ENCODE results near the gene KIRREL1.

KIRREL1 gene

DNA sequence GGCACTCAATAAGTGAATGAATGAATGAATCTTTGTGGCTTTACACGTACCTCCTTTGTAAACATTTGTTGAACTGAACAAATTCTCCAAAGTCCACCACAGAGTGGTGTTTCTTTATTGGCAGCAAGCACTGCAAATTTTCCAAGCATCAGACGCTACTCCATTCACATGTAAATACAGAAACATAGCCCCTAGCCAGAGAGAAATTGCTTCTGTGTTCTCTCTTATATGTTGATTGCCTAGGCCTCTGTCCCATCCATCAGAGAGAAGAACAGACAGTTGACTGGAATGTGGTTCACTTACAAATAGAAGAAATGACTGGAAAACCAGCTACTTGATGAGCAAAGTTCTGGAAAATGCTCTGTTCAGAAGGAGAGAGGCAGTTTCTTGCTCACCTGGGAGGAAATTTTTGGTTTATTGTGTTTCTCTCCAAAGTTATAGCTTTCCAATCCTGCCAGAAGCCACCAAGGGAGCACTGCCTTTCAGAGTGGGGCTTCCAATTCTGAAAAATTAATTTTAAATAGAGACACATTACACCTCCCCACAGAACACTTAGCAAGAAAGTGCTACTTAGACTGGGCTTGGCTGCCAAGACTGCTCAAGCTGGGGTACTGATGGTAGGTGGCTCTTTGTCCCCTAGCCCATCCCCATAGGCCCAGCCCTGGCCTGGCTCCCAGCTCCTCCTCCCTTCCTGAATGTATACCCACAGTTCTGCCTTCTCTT, 18.1 kb upstream of the KIRREL1 start:
- no peak for DNase-seq

DNA sequence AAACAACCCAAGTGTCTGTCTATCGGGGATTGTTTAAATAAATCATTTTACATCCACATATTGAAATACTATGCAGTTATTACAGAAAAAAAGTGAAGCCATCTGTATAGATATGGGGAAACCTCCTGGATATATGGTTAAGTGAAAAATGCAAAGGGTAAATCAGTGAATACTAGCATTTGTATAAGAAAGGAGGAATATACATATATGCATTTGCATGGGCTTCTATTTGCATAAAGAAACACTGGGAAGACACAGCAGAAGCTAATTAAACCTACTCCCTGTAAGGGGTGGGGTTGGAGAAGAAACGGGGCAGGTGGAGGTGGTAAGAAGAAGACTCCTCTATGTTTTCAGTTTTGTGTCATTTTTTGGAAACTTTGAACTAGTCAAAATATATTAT, 16.6 kb upstream of the KIRREL1 start:
- no peak for DNase-seq

DNA sequence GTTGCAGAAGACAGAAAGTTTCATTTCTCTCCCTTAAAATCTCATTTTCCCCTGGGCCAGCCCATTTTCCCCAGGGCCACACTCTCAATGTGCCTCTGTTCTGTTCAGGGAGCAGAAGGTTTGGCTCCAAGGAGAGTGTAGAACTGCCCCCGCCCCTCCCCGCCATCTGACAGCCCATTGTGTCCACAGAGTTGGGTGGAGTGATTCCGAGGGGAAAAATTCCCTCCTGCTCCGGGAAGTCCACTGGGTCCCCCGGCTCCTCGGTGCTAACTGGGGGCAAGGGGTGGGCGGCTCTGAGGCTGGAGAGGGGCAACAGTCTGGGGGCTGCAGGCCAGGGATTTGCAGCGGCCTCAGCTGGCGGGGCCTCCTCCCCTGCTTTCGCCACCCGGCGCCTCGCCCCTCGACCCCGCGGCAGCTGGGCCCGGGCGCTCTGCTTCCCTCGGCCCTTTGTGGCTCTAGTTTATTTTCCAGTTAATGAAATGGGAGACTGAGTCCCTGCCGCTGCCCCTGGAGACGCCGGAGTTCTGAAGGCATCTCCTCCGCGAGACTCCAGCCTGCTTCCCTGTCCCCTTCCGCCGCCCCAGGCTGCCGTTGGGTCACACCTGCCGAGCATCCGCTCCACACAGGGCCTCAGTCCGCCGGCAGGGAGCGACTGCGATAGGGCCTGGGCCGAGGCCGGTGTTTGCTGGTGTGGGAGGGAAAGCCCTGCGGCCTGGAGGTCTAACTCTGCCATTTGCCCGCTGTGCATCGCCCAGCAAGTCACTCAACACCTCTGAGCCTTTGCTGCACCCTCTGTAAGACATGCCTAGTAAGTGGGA, 14.7 kb upstream of the KIRREL1 start:
- no peak for DNase-seq

DNA sequence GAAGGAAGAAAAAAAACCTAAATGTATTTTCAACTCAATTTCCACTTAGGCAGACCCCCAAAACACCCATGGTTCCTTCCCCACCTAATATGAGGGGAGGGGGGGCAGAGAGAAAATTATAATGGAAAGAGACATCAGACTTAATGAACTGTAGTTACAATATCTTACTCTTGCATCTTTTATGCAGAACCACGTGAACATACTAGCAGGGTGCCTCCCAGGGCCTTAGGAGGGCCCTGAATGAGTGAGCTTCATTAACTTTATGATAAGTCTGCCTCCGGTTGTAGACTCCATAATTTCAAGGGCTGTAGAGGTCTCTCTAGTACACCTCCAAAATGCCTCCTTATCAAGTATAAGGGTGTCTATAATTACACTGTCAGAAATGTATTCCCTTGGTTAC, 11.3 kb upstream of the KIRREL1 start:
- no peak for DNase-seq

DNA sequence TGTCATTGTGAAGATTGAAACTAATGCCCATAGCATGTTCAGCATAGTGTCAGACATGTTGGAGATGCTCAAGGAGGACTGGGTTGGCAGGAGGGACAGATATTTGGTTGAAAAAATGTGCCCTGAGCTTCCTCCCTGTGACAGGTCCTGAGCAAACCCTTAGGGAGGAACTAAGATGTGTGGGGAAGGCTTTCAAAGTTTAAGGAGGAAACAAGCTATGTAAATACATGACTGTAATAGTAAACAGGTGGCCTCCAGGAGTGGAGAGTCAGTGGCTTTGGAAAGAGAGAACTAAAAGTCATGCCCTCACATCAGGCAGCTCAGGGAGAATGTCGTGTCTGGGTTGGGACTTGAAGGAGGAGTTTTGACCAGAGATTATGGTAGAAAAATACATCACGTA, 9.7 kb upstream of the KIRREL1 start:
- no peak for DNase-seq

DNA sequence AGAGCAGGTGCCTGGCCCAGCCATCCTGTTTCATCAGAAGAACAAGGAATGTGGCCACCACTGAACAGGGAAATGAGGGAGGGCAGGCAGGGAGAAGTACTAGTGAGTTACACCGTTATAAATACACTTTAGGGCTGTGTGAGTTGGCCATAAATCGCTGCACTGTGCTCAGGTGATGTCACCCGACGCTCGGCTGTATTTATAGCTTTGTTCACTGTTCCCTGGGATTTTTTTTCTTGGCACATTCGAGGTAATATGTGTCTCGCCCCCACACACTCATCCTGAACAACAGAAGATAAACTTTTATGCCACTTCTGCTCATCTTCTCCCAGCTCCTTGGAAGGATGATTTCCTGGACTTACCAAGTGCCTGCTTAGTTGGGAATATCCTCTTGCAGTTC, 9.0 kb upstream of the KIRREL1 start:
- DNase-seq = no peak

DNA sequence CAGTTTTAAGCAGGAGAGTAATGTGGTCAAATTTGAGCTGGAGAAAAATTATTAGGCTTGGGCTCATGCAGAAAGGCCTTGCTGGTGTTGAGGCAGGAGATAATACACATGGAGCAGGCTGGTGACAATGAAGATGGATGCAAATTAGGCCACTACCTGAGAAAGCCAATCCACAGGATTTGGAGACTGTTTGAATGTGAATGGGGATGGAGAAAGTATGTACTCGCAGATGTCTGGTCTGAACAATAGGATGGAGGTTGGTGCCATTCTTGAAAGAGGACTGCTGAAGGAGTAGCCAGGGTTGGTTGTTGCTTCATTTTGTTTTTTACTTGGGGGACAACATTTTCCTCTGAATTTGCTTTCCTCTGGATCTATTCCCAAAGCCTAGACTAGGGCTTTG, 8.0 kb upstream of the KIRREL1 start:
- DNase-seq = no peak

DNA sequence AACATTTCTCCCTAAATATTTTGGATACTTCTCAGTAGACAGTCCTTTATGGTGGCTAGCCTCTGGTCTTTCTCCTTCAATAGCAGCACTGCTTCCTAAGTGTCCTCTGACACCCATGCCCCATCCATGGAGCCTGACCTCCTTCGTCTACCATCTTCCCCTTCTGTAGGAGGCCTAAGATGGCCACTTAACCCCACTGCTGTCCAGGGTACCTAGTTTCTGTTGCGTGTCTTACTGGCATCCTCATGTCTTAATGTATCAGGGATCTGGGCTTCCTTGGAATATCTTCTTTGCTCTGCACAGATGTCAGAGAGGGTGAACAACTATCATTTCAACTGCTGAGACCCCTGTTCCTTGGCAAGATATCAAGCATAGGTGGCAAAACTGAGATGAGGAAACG, 5.4 kb upstream of the KIRREL1 start:
- DNase-seq = no peak

DNA sequence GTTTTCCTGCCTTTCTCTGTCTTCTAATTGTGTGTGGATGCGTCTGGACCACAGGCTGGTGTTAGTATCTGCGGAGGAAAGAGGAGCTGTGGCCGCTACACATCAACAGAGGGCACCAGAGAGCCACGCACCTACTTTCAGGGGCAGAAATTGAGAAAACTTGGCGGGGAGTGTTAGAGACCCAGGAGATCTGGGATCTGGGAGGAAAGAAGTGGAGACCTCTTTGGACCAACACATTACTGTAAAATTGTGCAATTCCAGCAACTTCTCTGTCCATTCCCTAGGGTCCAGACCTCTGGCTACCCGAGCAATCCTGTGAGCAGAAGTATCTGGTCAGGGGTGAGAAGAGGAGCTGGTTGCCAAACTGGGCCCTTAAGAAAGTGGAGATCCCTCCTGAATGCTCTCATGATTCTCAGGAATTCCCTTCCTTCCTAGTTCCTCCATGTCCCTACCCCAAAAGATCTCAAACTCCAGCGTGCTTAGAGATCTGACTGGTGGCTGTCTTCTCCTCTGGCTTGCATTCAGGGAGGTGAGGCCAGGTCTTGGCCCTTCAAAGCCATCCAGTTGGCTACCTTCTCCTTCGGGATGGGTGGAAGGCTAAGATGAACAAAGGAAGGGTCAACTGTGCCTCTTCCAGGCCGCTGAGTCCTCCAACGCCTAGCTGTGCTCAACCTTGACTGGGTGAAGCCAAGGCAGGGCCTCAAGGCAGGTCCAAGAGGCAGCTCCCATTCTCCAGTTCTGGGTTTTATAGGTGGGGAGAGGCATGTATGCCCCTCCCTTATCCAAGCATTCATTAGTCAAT, 1.2 kb upstream of the KIRREL1 start:
- DNase-seq = peak; percentile 51

DNA sequence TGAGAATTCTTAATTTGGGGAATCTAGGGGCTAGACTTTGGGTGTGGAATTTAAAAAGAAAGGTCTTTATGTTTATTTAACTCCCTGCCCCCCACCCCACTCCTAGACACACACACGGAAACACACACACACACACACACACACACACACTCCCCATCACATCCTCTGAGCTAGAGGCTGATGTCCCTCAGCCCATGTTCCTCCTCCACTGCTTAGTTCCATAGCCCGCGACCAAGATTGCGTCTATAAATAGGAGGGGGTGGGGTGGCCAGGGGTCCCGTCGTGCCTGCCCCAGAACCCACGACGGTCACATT, 655 bp upstream of the KIRREL1 start:
- DNase-seq = peak; percentile 32

DNA sequence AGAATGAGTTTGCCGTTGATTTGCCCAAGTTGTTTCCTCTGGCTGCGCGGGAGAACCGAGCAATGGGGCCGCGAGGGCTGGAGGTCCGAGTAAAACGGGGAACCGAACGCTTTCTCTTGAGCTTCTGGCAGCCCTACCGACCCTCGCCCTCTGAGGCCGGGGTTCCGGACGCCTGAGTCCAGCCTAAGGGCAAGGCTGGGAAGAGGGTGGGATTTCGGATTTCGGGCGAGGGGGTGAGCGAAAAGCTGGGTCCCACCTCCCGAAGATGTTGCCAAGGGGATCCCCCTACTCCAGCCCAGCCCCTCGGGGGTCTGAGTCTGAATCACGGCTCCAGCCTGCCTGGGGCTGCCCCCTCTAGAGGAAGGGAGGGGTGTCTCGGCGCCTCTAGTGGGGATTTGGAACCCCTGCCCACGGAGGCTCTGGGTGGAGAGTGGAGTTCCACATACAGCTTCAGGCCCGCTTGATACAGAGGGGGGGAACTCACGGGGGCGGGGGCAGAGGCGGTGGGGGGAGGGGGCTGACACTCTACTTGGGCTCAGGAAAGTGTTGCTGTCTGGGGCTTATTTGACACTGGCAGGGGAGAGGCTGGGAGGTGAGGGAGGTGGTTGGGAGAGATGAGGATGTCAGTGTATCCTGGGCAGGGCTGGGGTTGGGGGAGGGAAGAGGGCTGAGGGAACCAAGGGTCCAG, 617 bp downstream of the KIRREL1 start:
- DNase-seq = peak; percentile 28

DNA sequence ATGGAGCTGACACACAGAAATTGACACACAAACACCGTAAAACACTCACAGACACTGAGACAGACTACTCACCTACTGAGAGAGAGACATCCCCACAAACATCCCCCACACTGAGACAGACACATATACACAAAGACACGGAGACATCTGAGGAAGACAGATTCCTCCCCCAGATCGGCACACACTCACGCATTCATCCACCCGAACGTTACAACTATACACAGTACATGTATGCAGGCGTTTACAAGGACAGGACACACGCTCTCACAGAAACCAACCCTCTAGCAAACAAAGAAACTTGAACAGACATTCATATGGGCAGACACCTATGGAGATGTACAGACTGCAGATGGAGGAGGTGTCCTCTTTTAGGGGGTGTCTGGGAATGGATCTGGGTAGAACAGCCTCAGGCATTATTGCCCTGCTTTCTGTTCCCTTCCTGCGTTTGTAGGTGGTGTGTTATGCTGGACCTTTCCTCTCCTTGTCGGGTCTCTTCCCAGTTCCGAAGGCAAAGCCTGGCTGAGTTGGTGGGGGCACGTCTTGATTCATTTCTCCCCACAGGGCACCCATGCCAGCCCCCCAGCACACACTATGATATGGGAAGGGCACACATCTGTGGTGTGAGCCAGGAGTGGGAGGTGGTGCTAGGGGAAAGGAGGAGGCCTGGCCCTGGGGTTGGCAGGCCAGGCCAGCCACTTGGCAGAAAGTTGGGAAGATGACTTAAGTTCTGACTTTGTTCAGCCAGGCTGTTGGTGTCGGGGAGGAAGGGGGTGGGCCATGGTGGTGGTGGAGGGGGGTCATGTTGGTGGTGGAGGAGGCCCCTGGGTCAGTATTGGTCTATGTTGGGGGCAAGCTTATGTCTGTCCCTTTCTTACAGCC, 1.5 kb downstream of the KIRREL1 start:
- DNase-seq = no peak

DNA sequence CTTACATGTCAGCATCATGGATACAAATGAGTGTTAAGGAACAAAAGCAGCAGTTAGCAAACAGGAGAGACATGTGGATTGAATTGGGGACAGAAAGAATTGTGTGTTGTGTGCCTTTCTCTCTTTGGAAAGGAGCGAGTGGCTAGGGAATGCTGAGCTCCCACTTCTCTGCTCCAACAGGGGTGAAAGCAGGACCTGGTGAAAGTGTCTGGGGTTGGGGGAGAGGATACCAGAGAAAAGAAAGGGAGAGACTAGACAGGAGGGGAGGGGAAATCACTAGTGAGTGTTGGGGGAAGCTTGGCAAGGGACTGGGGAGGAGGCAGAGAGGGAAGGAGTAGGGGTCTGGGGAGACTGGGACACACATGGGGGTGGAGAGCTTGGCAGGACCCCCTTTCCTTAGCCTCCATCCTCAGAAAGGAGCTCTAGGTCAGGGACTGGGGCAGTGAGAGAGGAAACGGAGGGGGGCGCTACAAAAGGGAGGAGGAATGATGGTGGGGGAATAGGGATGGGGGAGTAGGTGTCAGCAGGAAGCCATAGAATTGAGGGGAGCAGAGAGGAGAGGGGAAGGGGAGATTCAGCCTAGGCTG, 2.2 kb downstream of the KIRREL1 start:
- DNase-seq = no peak

DNA sequence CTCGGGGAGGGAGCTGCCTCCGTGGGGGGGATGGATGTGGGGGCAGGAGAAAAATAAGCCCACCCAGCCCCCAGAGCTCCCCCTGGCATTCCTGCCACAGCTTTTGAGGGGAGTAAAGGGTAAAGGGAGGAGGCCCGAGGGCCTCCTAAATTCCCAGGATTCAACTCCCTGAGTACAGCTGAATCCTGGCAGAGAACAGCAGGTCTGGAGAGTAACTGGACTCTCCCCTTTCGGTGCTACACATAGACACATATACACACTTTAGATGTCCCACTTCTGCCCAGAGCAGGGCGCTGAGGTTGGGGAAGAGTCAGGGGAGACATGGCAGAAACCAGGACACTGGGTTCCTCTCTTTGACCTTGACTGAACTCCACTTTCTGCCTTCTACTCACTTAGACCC, 3.0 kb downstream of the KIRREL1 start:
- DNase-seq = no peak

DNA sequence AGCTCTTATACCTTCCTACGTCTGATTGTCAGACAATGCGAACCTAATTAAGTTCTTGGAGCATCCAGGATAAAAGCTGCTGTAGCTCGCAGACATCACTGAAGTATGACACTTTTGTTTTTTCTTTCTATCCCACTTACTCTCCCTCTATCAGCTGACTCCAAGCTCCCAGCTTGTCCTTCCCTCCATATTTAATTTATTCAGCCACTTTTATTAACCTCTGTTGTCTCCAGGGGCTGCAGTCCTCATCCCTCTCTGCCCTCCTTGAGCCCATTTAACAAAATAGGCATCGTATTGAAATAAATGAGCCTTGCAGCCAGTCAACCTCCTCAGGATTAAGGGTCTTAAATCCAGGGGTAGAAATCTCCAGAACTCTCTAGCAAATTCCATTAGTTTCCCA, 7.1 kb downstream of the KIRREL1 start:
- DNase-seq = no peak

DNA sequence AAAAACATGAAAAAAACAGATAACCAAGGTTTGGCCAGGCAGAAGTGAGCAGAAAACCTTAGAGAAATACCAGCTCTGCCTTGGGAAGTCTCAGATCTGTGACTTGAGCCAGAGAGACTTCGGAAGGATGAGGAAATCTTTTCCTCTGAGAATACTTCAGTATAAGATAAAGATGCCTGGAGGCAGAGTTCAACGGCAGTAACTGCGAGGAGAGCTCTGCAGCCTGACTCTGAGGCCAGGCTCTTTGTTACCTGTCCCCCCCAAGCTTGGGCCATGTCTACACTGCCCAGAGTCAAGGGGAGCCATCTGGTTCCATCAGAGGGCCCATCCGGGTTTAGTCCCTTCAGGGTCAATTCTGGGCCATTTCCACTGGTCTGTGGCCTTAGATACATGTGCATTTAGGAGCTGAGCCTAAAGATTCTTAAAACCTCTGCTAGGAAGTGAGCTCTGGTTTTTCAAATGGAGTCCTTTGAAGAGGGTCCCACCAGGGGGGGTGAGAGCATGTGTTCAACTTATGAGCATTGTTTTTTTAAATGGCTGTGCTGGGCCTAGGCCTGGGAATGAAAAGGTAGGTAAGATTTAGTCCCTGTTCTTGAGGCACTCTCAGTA, 8.7 kb downstream of the KIRREL1 start:
- DNase-seq = no peak

DNA sequence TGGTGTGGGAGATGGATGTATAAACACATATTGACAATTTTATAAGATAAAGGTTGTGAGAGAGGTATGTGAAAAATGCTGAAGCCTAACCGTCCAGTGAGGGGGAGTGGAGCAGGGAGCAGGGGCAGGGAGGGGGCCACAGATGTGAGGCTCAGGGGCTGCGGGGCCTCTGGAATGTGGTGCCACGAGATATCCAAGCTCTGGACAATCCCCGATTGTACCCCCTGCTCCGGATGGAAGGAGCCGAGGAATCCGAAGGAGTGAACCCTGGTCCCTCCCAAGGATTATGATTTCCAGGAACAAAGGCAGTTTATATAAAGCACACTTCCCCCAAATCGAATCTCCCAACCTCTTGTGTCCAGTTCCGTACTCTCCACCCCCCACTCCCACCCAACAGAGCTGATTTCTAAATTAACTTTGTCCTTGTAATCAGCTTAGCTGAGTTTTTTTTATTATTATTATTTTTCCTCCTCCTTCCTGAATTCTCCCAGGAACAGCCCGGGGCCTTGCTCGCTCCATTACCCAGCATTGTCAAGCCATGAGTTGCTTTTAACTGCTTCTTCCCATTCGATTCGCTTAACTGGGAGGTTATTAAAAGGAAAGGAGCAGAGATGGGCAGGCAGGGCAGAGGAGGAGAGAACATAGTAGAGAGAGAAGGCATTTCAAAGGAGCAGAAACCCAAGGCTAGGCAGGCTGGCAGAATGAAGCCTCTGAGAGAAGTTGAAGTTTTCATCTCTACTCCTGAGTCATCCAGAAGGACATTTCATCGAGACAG, 9.4 kb downstream of the KIRREL1 start:
- DNase-seq = no peak

DNA sequence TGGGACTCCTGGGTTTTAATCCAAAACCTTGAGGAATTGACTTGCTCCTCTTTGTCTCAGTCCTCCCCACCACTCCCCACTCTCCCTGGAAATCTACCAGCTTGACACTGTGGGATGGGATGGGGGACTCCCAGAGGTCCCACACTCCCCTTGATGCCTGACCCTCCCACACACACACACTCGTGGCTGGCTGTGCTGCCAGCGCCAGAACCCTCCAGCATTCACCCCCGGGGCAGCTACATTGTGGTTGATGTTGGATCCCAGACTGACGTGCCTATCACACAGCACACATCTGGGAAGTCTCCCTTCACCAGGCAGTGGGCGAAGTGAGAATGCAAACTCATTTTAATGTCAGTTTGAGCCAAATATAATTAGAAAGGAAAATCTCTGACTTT, 10.0 kb downstream of the KIRREL1 start:
- no peak for DNase-seq

DNA sequence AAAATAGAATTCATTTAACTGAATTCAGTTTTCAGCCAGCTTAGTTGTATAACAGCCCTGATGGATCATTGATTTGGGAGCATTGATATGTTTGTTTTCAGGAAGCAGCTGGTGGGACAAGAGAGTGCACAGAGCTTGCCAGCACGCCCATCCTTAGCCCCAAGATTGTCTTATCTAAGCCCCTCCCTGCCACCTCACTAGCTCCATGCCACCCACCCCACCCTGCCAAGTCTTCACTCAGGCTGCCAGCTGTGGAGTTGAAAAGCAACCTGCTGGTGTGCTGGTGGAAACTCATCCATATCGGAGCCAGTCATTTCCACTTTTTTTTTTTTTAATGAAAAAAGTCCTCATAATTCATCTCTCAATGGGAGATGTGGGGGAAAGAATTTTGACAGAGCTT, 11.8 kb downstream of the KIRREL1 start:
- DNase-seq = no peak

DNA sequence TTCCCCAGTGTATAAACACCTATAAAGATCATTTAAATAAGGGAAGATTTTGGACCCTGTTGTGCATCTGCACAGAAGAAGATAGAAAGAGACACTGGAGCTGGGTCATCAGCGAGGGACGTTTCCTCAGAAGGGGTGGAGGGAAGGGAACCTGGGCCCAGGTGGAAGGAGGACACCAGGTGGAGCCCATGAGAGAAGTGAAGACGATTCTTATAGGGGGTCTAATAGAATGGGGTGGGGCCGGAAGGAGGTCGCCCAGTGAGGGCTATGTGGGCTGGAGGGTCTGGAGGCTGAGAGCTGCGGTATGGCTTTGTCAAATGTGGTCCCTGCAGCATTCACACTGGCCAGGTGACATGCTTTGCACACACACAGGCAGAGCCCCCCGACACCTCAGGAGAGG, 13.7 kb downstream of the KIRREL1 start:
- DNase-seq = no peak
